ENCODE results near the gene PRKAG1.

PRKAG1 gene

DNA sequence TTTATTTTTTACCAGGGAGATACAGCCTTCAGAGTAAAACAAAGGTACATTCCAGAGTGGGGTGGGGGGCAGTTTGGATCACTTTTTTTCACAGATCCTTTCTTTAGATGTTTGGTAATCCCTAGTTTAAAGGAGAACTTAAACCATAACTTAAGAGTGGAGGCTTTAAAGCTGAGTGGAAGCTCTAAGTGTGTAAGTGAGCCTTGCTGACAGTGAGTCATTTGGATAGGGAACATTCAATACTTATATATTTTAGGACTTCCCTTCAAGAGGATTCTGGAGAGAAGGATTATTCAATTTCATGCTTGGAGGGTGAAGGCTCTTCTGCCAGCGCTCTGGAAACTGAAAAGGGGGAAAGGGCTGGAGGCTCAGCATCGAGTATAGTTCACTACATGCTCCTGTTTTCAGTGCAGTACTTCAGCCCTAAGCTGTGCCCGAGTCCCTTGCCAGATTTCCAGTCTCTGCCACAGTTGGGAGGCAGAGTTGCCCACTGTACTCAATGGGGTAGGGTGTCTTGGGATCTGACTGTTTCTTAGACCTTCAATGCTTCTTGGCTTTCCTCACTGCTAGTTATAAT, 8.4 kb downstream of the PRKAG1 start:
- no peak overlapping the region for H3K27ac ChIP-seq
- no peak for TF ChIP-seq ZFX (IDR thresholded peaks at IDR 0.05; ENCODE audit: borderline replicate concordance)
- TF ChIP-seq, protein P1, sequence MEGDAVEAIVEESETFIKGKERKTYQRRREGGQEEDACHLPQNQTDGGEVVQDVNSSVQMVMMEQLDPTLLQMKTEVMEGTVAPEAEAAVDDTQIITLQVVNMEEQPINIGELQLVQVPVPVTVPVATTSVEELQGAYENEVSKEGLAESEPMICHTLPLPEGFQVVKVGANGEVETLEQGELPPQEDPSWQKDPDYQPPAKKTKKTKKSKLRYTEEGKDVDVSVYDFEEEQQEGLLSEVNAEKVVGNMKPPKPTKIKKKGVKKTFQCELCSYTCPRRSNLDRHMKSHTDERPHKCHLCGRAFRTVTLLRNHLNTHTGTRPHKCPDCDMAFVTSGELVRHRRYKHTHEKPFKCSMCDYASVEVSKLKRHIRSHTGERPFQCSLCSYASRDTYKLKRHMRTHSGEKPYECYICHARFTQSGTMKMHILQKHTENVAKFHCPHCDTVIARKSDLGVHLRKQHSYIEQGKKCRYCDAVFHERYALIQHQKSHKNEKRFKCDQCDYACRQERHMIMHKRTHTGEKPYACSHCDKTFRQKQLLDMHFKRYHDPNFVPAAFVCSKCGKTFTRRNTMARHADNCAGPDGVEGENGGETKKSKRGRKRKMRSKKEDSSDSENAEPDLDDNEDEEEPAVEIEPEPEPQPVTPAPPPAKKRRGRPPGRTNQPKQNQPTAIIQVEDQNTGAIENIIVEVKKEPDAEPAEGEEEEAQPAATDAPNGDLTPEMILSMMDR (IDR thresholded peaks at IDR 0.05) = no peak

DNA sequence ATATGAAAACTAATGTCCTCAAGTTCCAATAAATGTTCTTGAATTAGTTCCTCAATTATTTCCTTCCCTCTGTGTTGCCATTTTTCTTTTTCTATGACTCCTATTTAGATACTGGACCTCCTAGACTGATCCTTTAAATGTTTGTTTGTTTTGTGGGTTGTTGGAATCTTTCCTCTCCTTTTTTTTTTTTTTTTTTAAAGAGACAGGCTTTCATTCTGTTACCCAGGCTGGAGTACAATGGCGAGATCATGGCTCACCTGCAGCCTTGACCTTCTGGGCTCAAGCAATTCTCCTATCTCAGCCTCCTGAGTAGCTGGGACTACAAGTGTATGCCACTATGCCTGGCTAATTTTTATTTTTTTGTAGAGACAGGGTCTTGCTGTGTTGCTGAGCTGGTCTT, 9.6 kb downstream of the PRKAG1 start:
- TF ChIP-seq ZFX (IDR thresholded peaks at IDR 0.05; ENCODE audit: borderline replicate concordance) = no peak
- TF ChIP-seq, protein P1 (IDR thresholded peaks at IDR 0.05) = no peak
- no peak overlapping the region for H3K27ac ChIP-seq

DNA sequence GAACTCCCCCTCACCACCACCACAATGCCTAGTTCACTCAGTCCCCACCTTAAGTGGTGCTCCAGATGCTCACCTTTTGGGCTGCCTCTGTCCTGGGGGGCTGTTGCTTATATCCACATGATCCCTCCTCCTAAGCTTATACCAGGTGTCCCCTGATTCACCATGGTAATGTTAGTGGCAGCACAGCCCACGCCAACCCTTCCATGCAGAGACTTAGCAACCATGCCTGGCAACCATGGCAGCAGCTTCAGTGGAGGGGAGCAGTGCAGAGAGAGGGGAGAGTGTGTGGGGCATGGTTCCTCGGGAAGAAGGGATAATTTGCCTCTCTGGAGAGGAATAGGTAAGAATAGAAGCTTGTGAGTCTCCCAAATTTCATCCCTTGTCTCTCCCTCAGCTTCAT, 18.2 kb downstream of the PRKAG1 start:
- H3K27ac ChIP-seq = 0 out of 2 replicates have a peak overlapping the region, but pooled peaks have one; percentile 21
- no peak for TF ChIP-seq ZFX (IDR thresholded peaks at IDR 0.05; ENCODE audit: borderline replicate concordance)
- TF ChIP-seq, protein P1 (IDR thresholded peaks at IDR 0.05) = no peak

DNA sequence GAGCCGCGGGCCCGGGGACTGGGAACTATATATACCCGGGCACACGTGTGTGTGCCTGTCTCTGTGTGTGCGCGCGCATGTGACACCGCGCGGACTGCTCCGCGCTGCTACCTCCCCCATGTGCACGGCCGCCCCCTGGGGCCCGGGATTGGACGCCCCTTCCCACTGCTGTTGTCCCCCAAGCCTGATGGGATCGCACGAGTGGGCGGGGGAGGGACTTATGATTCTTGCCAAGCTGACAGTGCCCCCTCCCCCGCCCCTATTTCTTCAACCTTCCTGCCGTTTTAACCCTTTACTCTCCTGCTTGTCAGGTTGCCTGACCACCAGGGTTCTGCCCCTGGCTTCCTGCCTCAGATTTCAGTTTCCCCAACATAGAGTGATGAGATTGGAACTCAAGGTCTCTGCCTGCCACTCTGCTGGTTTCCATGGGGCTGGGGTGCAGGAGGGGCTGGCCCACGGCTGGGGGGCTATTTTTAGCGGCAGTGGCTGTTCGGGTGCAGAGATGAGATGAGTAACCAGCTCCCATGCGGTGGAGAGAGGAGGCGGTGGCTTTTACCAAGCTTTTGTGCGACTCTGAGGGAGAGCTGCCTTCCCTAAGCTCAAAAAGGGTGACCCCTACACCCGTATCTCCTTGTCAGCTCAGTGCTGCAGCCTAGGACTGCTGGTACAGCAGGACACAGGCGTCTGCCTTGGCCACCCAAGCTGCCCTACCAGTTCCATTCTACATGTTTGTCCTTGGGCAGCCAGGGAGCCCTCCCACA, 19.0 kb downstream of the PRKAG1 start, which contains the start of gene DDN:
Gene DDN (minus strand): TSS at position 5 of the 761 bp plus-strand sequence. CDS start 88 bp downstream, outside the sequence.
- TF ChIP-seq ZFX (IDR thresholded peaks at IDR 0.05; ENCODE audit: borderline replicate concordance) = no peak
- TF ChIP-seq, protein P1 (IDR thresholded peaks at IDR 0.05) = peak; percentile 7; the same call in 1 of the 2 replicates
- H3K27ac ChIP-seq = peak within 1 kb of the TSS; percentile 40; the same call in 1 of the 2 replicates

DNA sequence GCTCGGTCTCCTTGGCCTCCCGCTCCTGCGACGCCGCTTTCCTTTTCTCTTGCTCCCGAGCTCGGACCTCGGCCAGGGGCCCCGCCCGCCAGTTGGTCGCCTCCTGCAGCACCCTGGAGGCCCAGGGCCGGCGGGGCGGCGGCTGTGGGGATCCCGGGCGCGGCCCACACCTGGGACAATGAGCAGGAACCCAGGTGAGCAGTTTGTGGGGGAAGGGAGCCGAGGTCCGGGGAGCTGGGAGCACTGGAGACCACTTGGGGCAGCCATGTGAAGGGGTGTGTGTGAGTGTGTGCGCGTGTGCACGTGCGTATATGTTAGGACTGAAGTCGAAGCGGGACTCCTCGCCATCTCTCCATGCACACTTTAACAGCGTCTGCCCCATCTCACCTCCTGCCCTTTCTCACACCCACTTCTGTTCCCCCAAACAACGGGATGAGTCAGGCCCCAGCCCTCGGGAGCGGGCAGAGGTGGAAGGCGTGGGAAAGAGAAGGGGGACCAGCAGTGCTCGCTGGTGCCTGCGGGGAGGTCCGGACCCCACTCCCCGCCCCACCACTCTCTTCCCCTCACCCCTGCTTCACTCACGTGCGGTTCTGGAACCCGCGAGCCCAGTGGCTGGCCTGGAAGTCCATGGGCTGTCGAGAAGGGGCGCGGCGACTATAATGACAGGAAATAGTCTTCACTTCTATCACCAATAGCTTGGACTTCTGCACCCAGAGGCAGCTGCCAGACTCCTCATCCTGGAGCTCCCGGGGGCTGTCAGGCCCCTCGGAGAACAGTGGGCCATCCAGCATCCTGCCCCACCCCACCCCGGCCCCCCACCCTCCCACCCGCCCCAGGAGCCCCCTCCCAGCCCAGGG, 19.9 kb downstream of the PRKAG1 start:
- peak overlapping the region; percentile 40; the same call in 1 of the 2 replicates for H3K27ac ChIP-seq
- no peak for TF ChIP-seq ZFX (IDR thresholded peaks at IDR 0.05; ENCODE audit: borderline replicate concordance)
- TF ChIP-seq, protein P1 (IDR thresholded peaks at IDR 0.05) = no peak

DNA sequence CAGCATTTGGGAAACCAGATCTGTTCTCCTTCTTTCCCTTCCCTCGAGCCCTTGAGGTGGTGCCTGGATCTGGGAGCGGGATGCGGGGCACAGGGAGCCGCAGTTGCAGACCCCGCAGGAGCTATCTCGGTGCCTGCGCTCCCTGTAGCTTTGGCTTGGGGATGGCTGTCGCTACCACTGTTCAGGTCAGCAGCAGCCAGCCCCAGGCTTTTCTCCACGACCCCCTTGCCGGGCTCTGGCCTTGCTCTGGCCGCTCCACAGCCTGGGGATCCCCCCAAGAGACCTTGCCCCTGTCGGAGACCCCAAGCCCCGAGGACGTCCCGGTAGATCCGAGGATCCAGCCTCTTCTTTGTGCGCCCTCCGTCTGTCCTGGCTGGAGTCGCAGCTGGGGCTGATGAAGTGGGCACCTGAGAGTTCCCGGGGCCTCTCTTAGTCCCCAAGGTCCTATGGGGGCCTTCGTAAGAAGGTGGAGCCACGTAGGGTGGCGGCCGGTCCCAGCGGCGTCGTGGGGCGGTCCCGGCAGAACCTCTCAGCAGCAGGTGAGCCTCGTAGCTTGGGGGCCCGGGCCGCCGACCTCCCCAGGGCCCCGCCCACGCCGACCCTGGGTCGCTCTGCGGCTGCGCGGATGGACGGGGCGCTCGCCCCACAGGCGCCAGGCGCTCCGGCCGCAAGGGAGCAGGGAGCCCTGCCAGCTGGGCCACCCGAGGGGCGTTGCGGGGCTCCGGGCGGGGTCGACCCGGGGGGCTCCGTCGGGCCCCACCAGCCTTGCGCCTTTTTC, 20.7 kb downstream of the PRKAG1 start:
- no peak for TF ChIP-seq ZFX (IDR thresholded peaks at IDR 0.05; ENCODE audit: borderline replicate concordance)
- TF ChIP-seq, protein P1 (IDR thresholded peaks at IDR 0.05) = no peak
- H3K27ac ChIP-seq = no peak overlapping the region
